ENCODE measurements around the gene ALG14. TPM values are rescaled to one million over a fixed set of nuclear protein-coding genes. Genes with fewer than 3 reads are reported as not detected.

The ALG14 gene
- total and polyA plus RNA-seq, 2 experiments from 2014 or later, result 2.7 to 8.2 TPM

DNA sequence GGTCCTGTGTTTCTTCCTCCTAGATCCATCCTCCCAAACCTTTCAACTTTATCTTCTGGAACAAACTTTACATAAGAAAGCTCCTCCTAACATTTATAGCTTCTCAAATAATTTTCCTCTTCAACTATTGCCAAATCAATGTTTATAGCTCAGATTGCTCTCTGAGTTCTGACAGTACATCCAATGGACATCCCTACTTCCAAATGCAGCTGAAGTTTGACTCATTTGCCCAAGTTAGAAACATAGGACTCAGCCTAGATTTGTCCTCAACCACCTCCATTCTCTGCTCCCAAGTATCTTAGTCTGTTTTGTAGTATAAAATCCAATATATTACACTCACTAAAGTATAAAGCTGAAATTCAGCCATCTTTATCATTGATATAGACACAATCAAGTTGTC is 62.6 kb downstream of the ALG14 start:
- Histone ChIP-seq H3K9me3 (ENCODE audit: low read depth) (no peaks in the 10 kb centered on the region), H3K4me1 (ENCODE audit: low read depth) (no peaks in the 10 kb centered on the region), H3K27ac (no peak overlapping the region), H3K36me3 (no peaks in the 10 kb centered on the region), H3K27me3 (no peaks in the 10 kb centered on the region), H3K4me3 (no peak overlapping the region)
- TF ChIP-seq, protein P1, sequence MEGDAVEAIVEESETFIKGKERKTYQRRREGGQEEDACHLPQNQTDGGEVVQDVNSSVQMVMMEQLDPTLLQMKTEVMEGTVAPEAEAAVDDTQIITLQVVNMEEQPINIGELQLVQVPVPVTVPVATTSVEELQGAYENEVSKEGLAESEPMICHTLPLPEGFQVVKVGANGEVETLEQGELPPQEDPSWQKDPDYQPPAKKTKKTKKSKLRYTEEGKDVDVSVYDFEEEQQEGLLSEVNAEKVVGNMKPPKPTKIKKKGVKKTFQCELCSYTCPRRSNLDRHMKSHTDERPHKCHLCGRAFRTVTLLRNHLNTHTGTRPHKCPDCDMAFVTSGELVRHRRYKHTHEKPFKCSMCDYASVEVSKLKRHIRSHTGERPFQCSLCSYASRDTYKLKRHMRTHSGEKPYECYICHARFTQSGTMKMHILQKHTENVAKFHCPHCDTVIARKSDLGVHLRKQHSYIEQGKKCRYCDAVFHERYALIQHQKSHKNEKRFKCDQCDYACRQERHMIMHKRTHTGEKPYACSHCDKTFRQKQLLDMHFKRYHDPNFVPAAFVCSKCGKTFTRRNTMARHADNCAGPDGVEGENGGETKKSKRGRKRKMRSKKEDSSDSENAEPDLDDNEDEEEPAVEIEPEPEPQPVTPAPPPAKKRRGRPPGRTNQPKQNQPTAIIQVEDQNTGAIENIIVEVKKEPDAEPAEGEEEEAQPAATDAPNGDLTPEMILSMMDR (IDR thresholded peaks at IDR 0.05; ENCODE audit: low read depth, low read length), result no peak
- DNase-seq (ENCODE audit: low read depth in 1 of 2, low spot score in 1 of 2), result no peak

DNA sequence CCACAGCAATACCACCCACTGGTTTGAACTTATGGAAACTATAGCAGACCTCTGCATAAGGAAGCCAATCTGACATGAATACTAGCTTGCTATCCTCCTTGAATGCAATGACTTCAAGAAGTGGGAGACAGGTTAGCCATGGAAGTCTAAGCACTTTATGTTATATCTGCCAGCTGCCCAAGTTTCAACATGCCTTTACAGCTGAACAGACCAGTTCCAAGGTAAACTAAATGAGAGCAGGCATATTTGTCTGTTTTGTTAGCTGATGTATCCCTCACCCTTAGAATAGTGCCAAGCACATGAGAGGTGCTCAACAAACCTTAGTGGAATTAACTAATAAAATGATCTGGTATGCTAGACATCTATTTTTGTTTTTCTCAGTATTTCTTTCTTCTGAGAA is 65.1 kb downstream of the ALG14 start:
- Histone ChIP-seq H3K36me3 (no peaks in the 10 kb centered on the region), H3K9me3 (ENCODE audit: low read depth) (no peaks in the 10 kb centered on the region), H3K4me1 (ENCODE audit: low read depth) (peaks cover 5% of the 10 kb centered on the region), H3K4me3 (no peak overlapping the region), H3K27ac (no peak overlapping the region), H3K27me3 (no peaks in the 10 kb centered on the region)
- TF ChIP-seq, protein P1 (IDR thresholded peaks at IDR 0.05; ENCODE audit: low read depth, low read length), result no peak
- no peak for DNase-seq (ENCODE audit: low read depth in 1 of 2, low spot score in 1 of 2)

DNA sequence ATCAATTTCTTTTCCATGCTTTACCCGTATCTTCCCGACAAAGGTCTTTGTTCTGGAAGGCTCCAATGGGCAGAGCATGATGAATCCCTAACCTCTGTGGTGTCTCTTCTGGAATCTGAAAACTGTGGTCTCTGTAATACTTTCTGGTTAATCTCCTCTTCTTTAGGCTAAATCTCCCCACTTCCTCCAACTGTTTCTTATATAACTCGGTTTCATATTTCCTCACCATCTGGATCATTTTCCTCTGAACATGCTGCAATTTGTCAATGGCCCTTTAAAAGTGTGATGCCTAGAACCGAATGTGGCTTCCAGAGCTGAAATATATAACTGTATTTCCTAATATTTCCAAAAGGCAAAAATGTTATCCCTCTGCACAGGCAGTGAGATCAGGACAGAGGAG is 66.1 kb downstream of the ALG14 start:
- Histone ChIP-seq H3K4me3 (no peak overlapping the region), H3K9me3 (ENCODE audit: low read depth) (no peaks in the 10 kb centered on the region), H3K27me3 (no peaks in the 10 kb centered on the region), H3K27ac (no peak overlapping the region), H3K4me1 (ENCODE audit: low read depth) (peaks cover 12% of the 10 kb centered on the region), H3K36me3 (no peaks in the 10 kb centered on the region)
- peak in 1 of 2 donors; percentile 50 for DNase-seq (ENCODE audit: low read depth in 1 of 2, low spot score in 1 of 2)
- TF ChIP-seq, protein P1 (IDR thresholded peaks at IDR 0.05; ENCODE audit: low read depth, low read length), result no peak

DNA sequence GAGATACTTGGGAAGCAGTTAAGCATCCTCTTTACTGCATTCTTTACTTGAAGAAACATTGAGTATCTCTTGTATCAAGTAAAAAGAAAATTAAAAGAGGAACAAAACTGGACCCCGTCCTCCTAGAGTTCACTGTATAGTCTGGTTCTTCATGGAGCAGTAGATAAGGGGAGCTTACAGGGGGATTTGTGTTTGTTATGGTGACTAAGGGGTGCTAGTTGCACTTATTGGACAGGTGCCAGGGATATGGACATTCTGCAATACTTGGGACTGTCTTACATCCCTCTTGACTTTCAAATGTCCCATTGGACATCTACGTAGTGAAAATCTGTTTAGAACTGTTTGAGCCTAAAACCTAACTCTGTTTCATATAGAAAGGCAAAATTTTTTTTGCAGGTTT is 67.2 kb downstream of the ALG14 start:
- no peak overlapping the region for H3K4me3 ChIP-seq
- no peaks in the 10 kb centered on the region for H3K27me3 ChIP-seq
- TF ChIP-seq, protein P1 (IDR thresholded peaks at IDR 0.05; ENCODE audit: low read depth, low read length), result no peak
- no peak for DNase-seq (ENCODE audit: low read depth in 1 of 2, low spot score in 1 of 2)
- no peaks in the 10 kb centered on the region for H3K9me3 ChIP-seq (ENCODE audit: low read depth)
- H3K36me3 ChIP-seq, result no peaks in the 10 kb centered on the region
- H3K27ac ChIP-seq, result no peak overlapping the region
- peaks cover 12% of the 10 kb centered on the region for H3K4me1 ChIP-seq (ENCODE audit: low read depth)

DNA sequence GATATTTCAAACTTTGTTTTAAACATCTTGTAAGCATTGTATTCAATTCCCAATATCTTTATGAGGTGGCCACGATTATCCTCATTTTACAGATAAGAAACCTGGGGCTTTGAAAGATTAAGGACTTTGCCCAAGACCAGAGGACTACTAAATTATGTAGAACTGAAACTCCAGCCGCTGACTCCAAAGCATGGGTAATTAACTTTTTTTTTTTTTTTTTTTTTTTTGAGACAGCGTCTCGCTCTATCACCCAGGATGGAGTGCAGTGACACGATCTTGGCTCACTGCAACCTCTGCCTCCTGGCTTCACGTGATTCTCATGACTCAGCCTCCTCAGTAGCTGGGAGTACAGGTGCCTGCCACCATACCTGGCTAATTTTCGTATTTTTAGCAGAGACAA is 68.7 kb downstream of the ALG14 start:
- no peaks in the 10 kb centered on the region for H3K36me3 ChIP-seq
- H3K27ac ChIP-seq, result no peak overlapping the region
- H3K4me1 ChIP-seq (ENCODE audit: low read depth), result peaks cover 12% of the 10 kb centered on the region
- H3K4me3 ChIP-seq, result no peak overlapping the region
- H3K9me3 ChIP-seq (ENCODE audit: low read depth), result no peaks in the 10 kb centered on the region
- TF ChIP-seq, protein P1 (IDR thresholded peaks at IDR 0.05; ENCODE audit: low read depth, low read length), result no peak
- no peaks in the 10 kb centered on the region for H3K27me3 ChIP-seq
- no peak for DNase-seq (ENCODE audit: low read depth in 1 of 2, low spot score in 1 of 2)

DNA sequence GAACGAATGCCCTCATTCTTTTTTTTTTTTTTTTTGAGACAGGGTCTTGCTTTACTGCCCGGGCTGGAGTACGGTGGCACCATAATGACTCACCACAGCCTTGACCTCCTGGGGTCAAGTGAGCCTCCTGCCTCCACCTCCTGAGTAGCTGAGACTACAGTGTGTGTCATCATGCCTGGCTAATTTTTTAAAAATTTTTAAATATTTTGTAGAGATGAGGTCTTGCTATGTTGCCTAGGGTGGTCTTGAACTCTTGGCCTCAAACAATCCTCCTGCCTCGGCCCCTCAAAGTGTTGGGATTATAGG is 69.4 kb downstream of the ALG14 start:
- no peak overlapping the region for H3K27ac ChIP-seq
- TF ChIP-seq, protein P1 (IDR thresholded peaks at IDR 0.05; ENCODE audit: low read depth, low read length), result no peak
- H3K4me3 ChIP-seq, result no peak overlapping the region

More for the DNA sequence above, 69.4 kb downstream of the ALG14 start:
- no peaks in the 10 kb centered on the region for H3K9me3 ChIP-seq (ENCODE audit: low read depth)
- no peaks in the 10 kb centered on the region for H3K27me3 ChIP-seq
- DNase-seq (ENCODE audit: low read depth in 1 of 2, low spot score in 1 of 2), result no peak
- no peaks in the 10 kb centered on the region for H3K36me3 ChIP-seq
- H3K4me1 ChIP-seq (ENCODE audit: low read depth), result peaks cover 12% of the 10 kb centered on the region

All from cardiac muscle cell (in vitro differentiated cells and primary cell).